SH-SY5Y (cell line): ENCODE measurements around the gene HSD3B1.

Source experiments
- GATA2 ChIP-seq: IDR thresholded peaks from 2 replicates; pipeline ENCODE4 v1.6.1; 2011; ENCODE audit warnings: mild to moderate bottlenecking, low read depth, low read length
- GATA3 ChIP-seq: IDR thresholded peaks from 2 replicates; pipeline ENCODE4 v1.6.1; 2011; ENCODE audit warnings: low read depth, mild to moderate bottlenecking, low read length, moderate library complexity

- TF ChIP-seq GATA2 (no peak), GATA3 (no peak)
Measured at GRCh38 chr1:119462964-119463363, 44.0 kb upstream of the HSD3B1 start.
